Bronchial epithelial cell (primary cell): ENCODE results near the gene P2RY14. TPM values are rescaled to one million over a fixed set of nuclear protein-coding genes. Genes with fewer than 3 reads are reported as not detected.

Source experiments
- DNase-seq: peaks from one replicate; pipeline ENCODE4 v3.0.0-alpha.2; 2010; ENCODE audit warnings: low read depth
- FAIRE-seq: peaks from 2 replicates; lab custom pipeline; 2011; peaks lifted over from hg19 to GRCh38; lab: Jason Lieb, UNC
- H3K27me3 ChIP-seq: 2 replicates; pipeline ENCODE4 v1.5.1; 2011; ENCODE audit warnings: low read length; ENCODE audit not compliant: control insufficient read depth, insufficient read depth
- H3K36me3 ChIP-seq: 2 replicates; pipeline ENCODE4 v1.5.1; 2011; ENCODE audit warnings: low read length; ENCODE audit not compliant: control insufficient read depth, insufficient read depth
- H3K4me3 ChIP-seq: 2 replicates; pipeline ENCODE4 v1.5.1; 2011; ENCODE audit warnings: mild to moderate bottlenecking, low read depth, low read length, control low read depth
- CTCF ChIP-seq: IDR thresholded peaks from 2 replicates; pipeline ENCODE4 v1.5.1; 2011; ENCODE audit warnings: mild to moderate bottlenecking, moderate library complexity, low read length, control low read depth, inconsistent platforms; ENCODE audit not compliant: insufficient read depth, severe bottlenecking
- total RNA-seq: library from RNA; depleted of rRNA; stranded (reverse); fragments of >200 nt; gene quantifications from 2 replicates; pipeline ENCODE4 v1.2.1, GENCODE V29; 2014

Gene P2RY14
- total RNA-seq, 1 donor from 2014 or later, result not detected

- no peaks in the 10 kb centered on the region for H3K27me3 ChIP-seq
- H3K4me3 ChIP-seq, result no peak overlapping the region
- no peaks in the 10 kb centered on the region for H3K36me3 ChIP-seq
- TF ChIP-seq CTCF, result no peak
- FAIRE-seq, result no peak
- peak; percentile 98 for DNase-seq
Measured at GRCh38 chr3:151318991-151319390, 40.6 kb upstream of the P2RY14 start.

GRCh38 chr3:151318313-151318712, 40.0 kb upstream of the P2RY14 start:
- no peaks in the 10 kb centered on the region for H3K27me3 ChIP-seq
- DNase-seq (no peak), FAIRE-seq (no peak)
- no peak for TF ChIP-seq CTCF
- H3K36me3 ChIP-seq, result no peaks in the 10 kb centered on the region
- no peak overlapping the region for H3K4me3 ChIP-seq

GRCh38 chr3:151316267-151316991, 38.1 kb upstream of the P2RY14 start, which contains the start of gene GPR87:
Gene GPR87, minus strand, starts transcription at chr3:151316820. Its CDS starts 16,720 bp downstream, at chr3:151300100.
- no peak for TF ChIP-seq CTCF
- FAIRE-seq (no peak), DNase-seq (peak; percentile 98)
- Histone ChIP-seq H3K27me3 (no peaks in the 10 kb centered on the region), H3K36me3 (peaks cover 2% of the 10 kb centered on the region), H3K4me3 (peak within 1 kb of the TSS; percentile 73)

GRCh38 chr3:151315846-151316245, 37.5 kb upstream of the P2RY14 start:
- Histone ChIP-seq H3K27me3 (no peaks in the 10 kb centered on the region), H3K4me3 (peak overlapping the region; percentile 73), H3K36me3 (peaks cover 2% of the 10 kb centered on the region)
- TF ChIP-seq CTCF, result no peak
- FAIRE-seq (no peak), DNase-seq (peak; percentile 92)

- DNase-seq, result peak; percentile 60
- no peaks in the 10 kb centered on the region for H3K27me3 ChIP-seq
- peak overlapping the region; percentile 73 for H3K4me3 ChIP-seq
- H3K36me3 ChIP-seq, result peaks cover 2% of the 10 kb centered on the region
- TF ChIP-seq CTCF, result no peak
- no peak for FAIRE-seq
Measured at GRCh38 chr3:151315136-151315535, 36.8 kb upstream of the P2RY14 start.

GRCh38 chr3:151314593-151314992, 36.3 kb upstream of the P2RY14 start:
- DNase-seq, result no peak
- FAIRE-seq, result no peak
- H3K4me3 ChIP-seq, result peak overlapping the region; percentile 73
- no peaks in the 10 kb centered on the region for H3K27me3 ChIP-seq
- H3K36me3 ChIP-seq, result peaks cover 2% of the 10 kb centered on the region
- no peak for TF ChIP-seq CTCF
